ENCODE results near the gene SYNE2.

GRCh38 chr14:63887899-63888298 is 35.1 kb downstream of the SYNE2 start:
- TF ChIP-seq NR2C2 (CRISPR knock-in tag; IDR thresholded peaks at IDR 0.05) (no peak), ATF1 (CRISPR knock-in tag; IDR thresholded peaks at IDR 0.05) (no peak), CTCF (IDR thresholded peaks at IDR 0.05) (no peak)
- TF ChIP-seq, protein P1, sequence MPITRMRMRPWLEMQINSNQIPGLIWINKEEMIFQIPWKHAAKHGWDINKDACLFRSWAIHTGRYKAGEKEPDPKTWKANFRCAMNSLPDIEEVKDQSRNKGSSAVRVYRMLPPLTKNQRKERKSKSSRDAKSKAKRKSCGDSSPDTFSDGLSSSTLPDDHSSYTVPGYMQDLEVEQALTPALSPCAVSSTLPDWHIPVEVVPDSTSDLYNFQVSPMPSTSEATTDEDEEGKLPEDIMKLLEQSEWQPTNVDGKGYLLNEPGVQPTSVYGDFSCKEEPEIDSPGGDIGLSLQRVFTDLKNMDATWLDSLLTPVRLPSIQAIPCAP (CRISPR knock-in tag; IDR thresholded peaks at IDR 0.05) = no peak
